ENCODE results near the gene CSNK1G1. TPM values are rescaled to one million over a fixed set of nuclear protein-coding genes. Genes with fewer than 3 reads are reported as not detected.
"Not testable (repeated sequence)": the region's sequence is repeated elsewhere in the genome, so short reads cannot be mapped to it uniquely, and the experiment has no call there.

The CSNK1G1 gene
- total RNA-seq, 1 donor from 2014 or later, result 12.8 TPM

- no peaks in the 10 kb centered on the region for H3K4me1 ChIP-seq
- no peak for DNase-seq (ENCODE audit: extremely low spot score in 2 of 2)
- no peaks in the 10 kb centered on the region for H3K9me3 ChIP-seq
- intact Hi-C loops (cut with DNase I), result no loop called here
- no peak overlapping the region for H3K4me3 ChIP-seq
- TF ChIP-seq POLR2AphosphoS5 (IDR thresholded peaks at IDR 0.05; ENCODE audit: insufficient read depth in 1 of 2, low read depth in 1 of 2) (no peak), POLR2A (IDR thresholded peaks at IDR 0.05) (no peak), CTCF (IDR thresholded peaks at IDR 0.05) (no peak)
- no peaks in the 10 kb centered on the region for H3K36me3 ChIP-seq
- H3K27me3 ChIP-seq, result no peaks in the 10 kb centered on the region
- no peak overlapping the region for H3K27ac ChIP-seq
Observed at GRCh38 chr15:64279131-64279530, 76.8 kb downstream of the CSNK1G1 start.

- no peaks in the 10 kb centered on the region for H3K9me3 ChIP-seq
- intact Hi-C loops (cut with DNase I), result no loop called here
- no peak for TF ChIP-seq POLR2A (IDR thresholded peaks at IDR 0.05)
- TF ChIP-seq CTCF (IDR thresholded peaks at IDR 0.05), result no peak
- no peak for TF ChIP-seq POLR2AphosphoS5 (IDR thresholded peaks at IDR 0.05; ENCODE audit: insufficient read depth in 1 of 2, low read depth in 1 of 2)
- H3K36me3 ChIP-seq, result no peaks in the 10 kb centered on the region
- no peaks in the 10 kb centered on the region for H3K27me3 ChIP-seq
- no peaks in the 10 kb centered on the region for H3K4me1 ChIP-seq
- no peak overlapping the region for H3K27ac ChIP-seq
- no peak for DNase-seq (ENCODE audit: extremely low spot score in 2 of 2)
- H3K4me3 ChIP-seq, result no peak overlapping the region
Observed at GRCh38 chr15:64275934-64276333, 80.0 kb downstream of the CSNK1G1 start.

- Histone ChIP-seq H3K4me1 (no peaks in the 10 kb centered on the region), H3K36me3 (no peaks in the 10 kb centered on the region), H3K4me3 (no peak overlapping the region), H3K27me3 (no peaks in the 10 kb centered on the region), H3K9me3 (no peaks in the 10 kb centered on the region), H3K27ac (no peak overlapping the region)
- TF ChIP-seq POLR2AphosphoS5 (IDR thresholded peaks at IDR 0.05; ENCODE audit: insufficient read depth in 1 of 2, low read depth in 1 of 2), result no peak
- no peak for TF ChIP-seq POLR2A (IDR thresholded peaks at IDR 0.05)
- no peak for TF ChIP-seq CTCF (IDR thresholded peaks at IDR 0.05)
- intact Hi-C loops (cut with DNase I), result no loop called here
- no peak for DNase-seq (ENCODE audit: extremely low spot score in 2 of 2)
Observed at GRCh38 chr15:64274341-64274950, 81.5 kb downstream of the CSNK1G1 start.

- no peak for TF ChIP-seq POLR2A (IDR thresholded peaks at IDR 0.05)
- no peak for TF ChIP-seq POLR2AphosphoS5 (IDR thresholded peaks at IDR 0.05; ENCODE audit: insufficient read depth in 1 of 2, low read depth in 1 of 2)
- no peak for TF ChIP-seq CTCF (IDR thresholded peaks at IDR 0.05)
- Histone ChIP-seq H3K27me3 (no peaks in the 10 kb centered on the region), H3K9me3 (no peaks in the 10 kb centered on the region), H3K4me1 (no peaks in the 10 kb centered on the region), H3K36me3 (no peaks in the 10 kb centered on the region), H3K4me3 (no peak overlapping the region), H3K27ac (no peak overlapping the region)
- intact Hi-C loops (cut with DNase I), result no loop called here
- no peak for DNase-seq (ENCODE audit: extremely low spot score in 2 of 2)
Observed at GRCh38 chr15:64267331-64267973, 88.5 kb downstream of the CSNK1G1 start.

GRCh38 chr15:64265188-64265587 is 90.8 kb downstream of the CSNK1G1 start:
- H3K4me3 ChIP-seq; H3K4me1 ChIP-seq; H3K27me3 ChIP-seq; H3K9me3 ChIP-seq; H3K36me3 ChIP-seq; intact Hi-C loops (cut with DNase I); H3K27ac ChIP-seq; DNase-seq (ENCODE audit: extremely low spot score in 2 of 2): not testable (repeated sequence)
